H7 (cell line): ENCODE data around the gene CCNB1. TPM values are rescaled to one million over a fixed set of nuclear protein-coding genes. Genes with fewer than 3 reads are reported as not detected.
"Not testable (repeated sequence)": the region's sequence is repeated elsewhere in the genome, so short reads cannot be mapped to it uniquely, and the experiment has no call there.

ENCODE experiments used
- DNase-seq: peaks from one replicate; pipeline ENCODE4 v3.0.0; 2012
- H3K27me3 ChIP-seq: 2 replicates; pipeline ENCODE4 v1.6.0; 2011; ENCODE audit warnings: mild to moderate bottlenecking, low read length; ENCODE audit not compliant: control insufficient read depth, insufficient read depth
- H3K36me3 ChIP-seq: replicated peaks from 2 replicates; pipeline ENCODE4 v1.5.1; 2011; ENCODE audit warnings: low read length; ENCODE audit not compliant: control insufficient read depth, insufficient read depth
- H3K4me3 ChIP-seq: 2 replicates; pipeline ENCODE4 v1.5.1; 2011; ENCODE audit warnings: low read depth, mild to moderate bottlenecking, control low read depth, low read length, moderate library complexity; ENCODE audit not compliant: insufficient read depth
- total RNA-seq: library from RNA; depleted of rRNA; stranded (reverse); fragments of >200 nt; shearing (Covaris generic); gene quantifications from 2 replicates; pipeline ENCODE4 v1.2.3, GENCODE V29; 2014; rRNA removed

CCNB1 gene
- 328 and 432 TPM in 2 replicates for total RNA-seq

DNA sequence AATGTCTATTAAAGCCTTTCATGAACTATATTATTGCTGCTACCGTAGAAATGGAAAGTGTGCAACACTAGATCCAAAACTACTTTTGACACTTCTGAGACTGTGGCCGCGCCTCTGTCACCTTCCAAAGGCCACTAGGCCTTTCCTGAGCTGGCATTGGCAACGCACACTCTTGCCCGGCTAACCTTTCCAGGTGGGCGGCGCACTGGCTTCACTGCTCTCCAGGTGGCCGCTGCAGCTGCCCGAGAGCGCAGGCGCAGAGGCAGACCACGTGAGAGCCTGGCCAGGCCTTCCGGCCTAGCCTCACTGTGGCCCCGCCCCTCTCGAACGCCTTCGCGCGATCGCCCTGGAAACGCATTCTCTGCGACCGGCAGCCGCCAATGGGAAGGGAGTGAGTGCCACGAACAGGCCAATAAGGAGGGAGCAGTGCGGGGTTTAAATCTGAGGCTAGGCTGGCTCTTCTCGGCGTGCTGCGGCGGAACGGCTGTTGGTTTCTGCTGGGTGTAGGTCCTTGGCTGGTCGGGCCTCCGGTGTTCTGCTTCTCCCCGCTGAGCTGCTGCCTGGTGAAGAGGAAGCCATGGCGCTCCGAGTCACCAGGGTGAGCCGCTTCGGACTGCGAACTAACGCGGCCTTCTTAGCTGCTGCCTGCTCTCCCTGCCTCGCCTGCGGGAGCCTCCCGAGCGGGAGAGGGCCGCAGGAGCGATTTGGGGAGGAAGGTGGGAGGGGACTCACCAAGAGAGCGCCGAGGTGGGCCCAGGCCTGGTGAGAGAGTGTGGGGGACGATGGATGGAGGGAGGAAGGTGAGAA is at the start of gene CCNB1:
Gene CCNB1 (plus strand): TSS at position 465 of the 807 bp plus-strand sequence. CDS start 113 bp downstream, at position 578.
- H3K27me3 ChIP-seq, result no peaks in the 10 kb centered on the region
- peak within 1 kb of the TSS; percentile 96 for H3K4me3 ChIP-seq
- peaks cover 29% of the 10 kb centered on the region for H3K36me3 ChIP-seq
- DNase-seq, result peak; percentile 98

DNA sequence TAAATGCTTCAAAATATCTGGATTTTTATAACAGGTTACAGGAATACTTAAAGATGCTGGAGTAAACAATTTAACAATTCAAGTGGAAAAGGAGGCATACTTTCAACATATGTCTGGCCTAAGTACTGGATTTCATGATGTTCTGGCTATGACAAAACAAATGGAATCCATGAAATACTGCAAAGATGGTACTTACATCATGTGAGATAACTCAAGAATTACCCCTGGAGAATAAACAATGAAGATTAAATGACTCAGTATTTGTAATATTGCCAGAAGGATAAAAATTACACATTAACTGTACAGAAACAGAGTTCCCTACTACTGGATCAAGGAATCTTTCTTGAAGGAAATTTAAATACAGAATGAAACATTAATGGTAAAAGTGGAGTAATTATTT is 37.5 kb upstream of the CCNB1 start:
- no peaks in the 10 kb centered on the region; the same call in 1 of the 2 replicates for H3K36me3 ChIP-seq
- H3K4me3 ChIP-seq, result no peak overlapping the region
- H3K27me3 ChIP-seq, result no peaks in the 10 kb centered on the region
- no peak for DNase-seq

DNA sequence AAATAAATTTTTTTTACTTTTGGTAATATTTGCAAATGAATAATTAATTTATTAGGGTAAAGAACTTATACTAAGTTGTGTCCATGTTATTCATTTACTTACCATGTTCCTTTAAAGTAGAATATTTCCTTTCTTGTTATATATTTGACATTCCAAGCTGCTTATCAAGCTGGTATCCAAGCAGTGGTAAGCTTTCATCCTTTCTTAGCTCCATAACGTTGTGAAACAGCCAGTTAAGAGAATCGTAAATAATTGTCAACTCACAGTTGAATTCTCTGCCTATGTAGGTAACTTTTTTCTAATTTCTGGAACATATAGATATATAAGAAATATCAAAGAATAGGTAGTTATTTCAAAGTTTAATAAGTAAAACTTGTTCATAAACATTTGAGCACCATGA is 36.7 kb upstream of the CCNB1 start:
- H3K27me3 ChIP-seq, result no peaks in the 10 kb centered on the region
- DNase-seq, result no peak
- H3K4me3 ChIP-seq, result no peak overlapping the region
- no peaks in the 10 kb centered on the region; the same call in 1 of the 2 replicates for H3K36me3 ChIP-seq

DNA sequence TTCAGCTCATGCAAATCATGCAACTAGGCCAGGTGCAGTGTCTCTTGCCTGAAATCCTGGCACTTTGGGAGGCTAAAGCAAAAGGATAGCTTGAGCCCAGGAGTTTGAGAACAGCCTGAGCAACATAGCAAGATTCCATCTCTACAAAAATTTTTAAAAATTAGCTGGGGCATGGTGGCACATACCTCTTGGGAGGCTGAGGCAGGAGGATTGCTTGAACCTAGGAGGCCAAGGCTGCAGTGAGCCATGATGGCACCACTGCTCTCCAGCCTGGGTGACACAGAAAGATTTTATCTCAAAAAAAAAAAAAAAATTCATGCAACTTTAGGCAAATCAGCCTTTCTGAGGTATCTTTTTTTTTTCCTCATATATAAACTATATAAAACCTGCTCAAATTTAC is 35.6 kb upstream of the CCNB1 start:
- H3K4me3 ChIP-seq, result no peak overlapping the region
- no peak for DNase-seq
- no peaks in the 10 kb centered on the region; the same call in 1 of the 2 replicates for H3K36me3 ChIP-seq
- no peaks in the 10 kb centered on the region for H3K27me3 ChIP-seq

DNA sequence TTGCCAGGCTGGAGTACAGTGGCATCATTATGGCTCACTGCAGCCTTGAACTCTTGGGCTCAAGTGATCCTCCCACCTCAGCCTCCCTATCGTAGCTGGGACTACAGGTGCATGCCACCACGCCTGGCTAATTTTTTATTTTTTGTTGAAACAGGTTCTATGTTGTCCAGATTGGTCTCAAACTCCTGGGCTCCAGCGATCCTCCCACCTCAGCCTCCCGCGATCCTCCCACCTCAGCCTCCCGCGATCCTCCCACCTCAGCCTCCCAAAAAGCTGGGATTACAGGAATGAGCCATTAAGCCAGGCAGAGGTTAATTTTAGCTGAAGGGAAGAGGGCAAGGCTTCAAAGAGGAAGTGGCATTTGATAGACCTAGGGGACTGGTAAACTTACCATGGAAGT is 32.8 kb upstream of the CCNB1 start:
- H3K36me3 ChIP-seq, result no peaks in the 10 kb centered on the region; the same call in 1 of the 2 replicates
- DNase-seq, result no peak
- H3K4me3 ChIP-seq, result no peak overlapping the region
- H3K27me3 ChIP-seq, result no peaks in the 10 kb centered on the region

- DNase-seq, result no peak
- no peaks in the 10 kb centered on the region for H3K36me3 ChIP-seq
- no peak overlapping the region for H3K4me3 ChIP-seq
These were observed 30.7 kb upstream of the CCNB1 start for GRCh38 chr5:69136293-69136692.

DNA sequence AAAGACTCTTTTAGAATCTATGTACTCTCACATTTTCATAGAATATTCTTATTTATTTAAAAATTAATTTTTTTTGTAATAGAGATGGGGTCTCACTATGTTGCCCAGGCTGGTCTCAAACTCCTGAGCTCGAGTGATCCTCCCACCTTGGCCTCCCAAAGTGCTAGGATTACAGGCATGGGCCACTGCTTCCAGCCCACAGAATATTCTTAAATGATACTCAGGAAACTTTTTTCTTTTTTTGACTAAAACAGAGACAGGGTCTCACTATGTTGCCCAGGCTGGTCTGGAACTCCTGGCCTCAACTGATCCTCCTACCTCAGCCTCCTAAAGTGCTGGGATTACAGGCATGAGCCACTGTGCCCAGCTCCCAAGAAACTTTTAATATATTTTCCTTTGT is 29.7 kb upstream of the CCNB1 start:
- not testable (repeated sequence) for H3K27me3 ChIP-seq, H3K4me3 ChIP-seq, DNase-seq, H3K36me3 ChIP-seq

More at GRCh38 chr5:69136293-69136692, 30.7 kb upstream of the CCNB1 start:
- H3K27me3 ChIP-seq, result no peaks in the 10 kb centered on the region

DNA sequence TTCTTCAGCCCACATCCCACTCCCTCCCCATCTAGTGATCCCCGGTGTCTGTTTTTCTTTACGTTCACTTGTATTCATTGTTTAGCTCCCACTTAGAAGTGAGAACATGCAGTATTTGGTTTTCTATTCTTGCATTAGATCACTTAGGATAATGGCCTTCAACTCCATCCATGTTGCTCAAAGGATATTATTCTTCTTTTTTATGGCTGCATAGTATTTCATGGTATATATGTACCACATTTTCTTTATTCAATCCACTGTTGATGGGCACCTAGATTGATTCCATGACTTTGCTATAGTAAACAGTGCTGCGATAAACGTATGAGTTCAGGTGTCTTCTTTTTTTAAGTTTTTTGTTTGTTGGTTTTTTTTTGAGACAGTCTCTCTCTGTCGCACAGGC is 29.1 kb upstream of the CCNB1 start:
- no peak for DNase-seq
- no peaks in the 10 kb centered on the region for H3K36me3 ChIP-seq
- no peak overlapping the region for H3K4me3 ChIP-seq
- H3K27me3 ChIP-seq, result no peaks in the 10 kb centered on the region

DNA sequence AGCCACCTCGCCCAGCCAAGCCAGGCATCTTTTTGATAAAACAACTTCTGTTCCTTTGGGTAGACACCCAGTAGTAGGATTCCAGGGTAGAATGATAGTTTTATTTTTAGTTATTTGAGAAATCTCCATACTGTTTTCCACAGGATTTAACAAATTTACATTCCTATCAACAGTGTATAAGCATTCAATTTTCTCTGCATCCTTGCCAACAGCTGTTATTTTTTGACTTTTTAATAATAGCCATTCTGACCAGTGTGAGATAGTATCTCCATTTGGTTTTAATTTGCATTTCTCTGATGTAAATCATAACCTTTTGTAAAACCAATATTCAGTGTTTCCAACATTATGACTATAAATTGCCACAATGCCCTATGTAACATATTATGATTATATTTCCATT is 28.2 kb upstream of the CCNB1 start:
- H3K27me3 ChIP-seq, result no peaks in the 10 kb centered on the region
- no peak overlapping the region for H3K4me3 ChIP-seq
- no peaks in the 10 kb centered on the region for H3K36me3 ChIP-seq
- DNase-seq, result no peak

- not testable (repeated sequence) for H3K4me3 ChIP-seq, DNase-seq, H3K27me3 ChIP-seq, H3K36me3 ChIP-seq
These were observed 26.7 kb upstream of the CCNB1 start for GRCh38 chr5:69140239-69140638.

DNA sequence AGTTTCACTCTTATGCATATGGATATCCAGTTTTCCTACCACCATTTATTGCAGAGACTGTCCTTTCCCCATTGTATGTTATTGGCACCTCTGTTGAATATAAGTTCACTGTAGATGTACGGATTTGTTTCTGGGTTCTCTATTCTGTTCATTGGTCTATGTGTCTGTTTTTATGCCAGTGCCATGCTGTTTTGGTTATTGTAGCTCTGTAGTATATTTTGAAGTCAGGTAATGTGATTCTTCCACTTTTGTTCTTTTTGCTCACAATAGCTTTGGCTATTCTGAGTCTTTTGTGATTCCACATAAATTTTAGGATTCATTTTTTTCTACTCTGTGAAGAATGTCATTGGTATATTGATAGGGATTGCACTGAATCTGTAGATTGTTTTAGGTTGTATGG is 26.1 kb upstream of the CCNB1 start:
- Histone ChIP-seq H3K4me3 (no peak overlapping the region), H3K36me3 (no peaks in the 10 kb centered on the region), H3K27me3 (no peaks in the 10 kb centered on the region)
- no peak for DNase-seq

GRCh38 chr5:69148576-69148975 is 18.4 kb upstream of the CCNB1 start:
- not testable (repeated sequence) for H3K36me3 ChIP-seq, H3K27me3 ChIP-seq, DNase-seq, H3K4me3 ChIP-seq

- no peak overlapping the region for H3K4me3 ChIP-seq
- no peaks in the 10 kb centered on the region for H3K36me3 ChIP-seq
- no peak for DNase-seq
- H3K27me3 ChIP-seq, result no peaks in the 10 kb centered on the region
These were observed 17.8 kb upstream of the CCNB1 start for GRCh38 chr5:69148981-69149675.

GRCh38 chr5:69149676-69150010 is 17.3 kb upstream of the CCNB1 start:
- Histone ChIP-seq H3K4me3 (no peak overlapping the region), H3K27me3 (no peaks in the 10 kb centered on the region), H3K36me3 (no peaks in the 10 kb centered on the region)
- DNase-seq, result no peak

GRCh38 chr5:69152731-69153130 is 14.2 kb upstream of the CCNB1 start:
- no peak for DNase-seq
- Histone ChIP-seq H3K4me3 (no peak overlapping the region), H3K27me3 (no peaks in the 10 kb centered on the region), H3K36me3 (no peaks in the 10 kb centered on the region)
